Panc1 (cell line): ENCODE results near the gene MAP3K1.

ENCODE experiments used
- REST ChIP-seq, 2 experiments: IDR thresholded peaks; 2 replicates each; pipeline ENCODE4 v1.6.1; 2011 to 2012; ENCODE audit warnings: low read depth in 2 of 2, control low read depth in 1 of 2, low read length in 1 of 2, mild to moderate bottlenecking in 1 of 2, moderate library complexity in 1 of 2; ENCODE audit not compliant: insufficient read depth in 1 of 2
- TCF7L2 ChIP-seq: IDR thresholded peaks from 2 replicates; pipeline ENCODE4 v1.6.1; 2011; ENCODE audit warnings: mild to moderate bottlenecking, low read depth, low read length, inconsistent platforms

- no peak for TF ChIP-seq TCF7L2
- TF ChIP-seq REST (IDR thresholded peaks at IDR 0.05; ENCODE audit: insufficient read depth in 1 of 2, low read depth in 2 of 2, low read length in 1 of 2), result no peak
These were observed 119.0 kb downstream of the MAP3K1 start for GRCh38 chr5:56934325-56934724.
